Measurements from ENCODE around the gene PPP1R9B.

The PPP1R9B gene

GRCh38 chr17:50186661-50187393 lies 36.4 kb upstream of the PPP1R9B start:
- DNase-seq (ENCODE audit: extremely low read depth, low read depth): peak; percentile 65
- TF ChIP-seq CTCF (IDR thresholded peaks at IDR 0.05; ENCODE audit: low read depth, low read length): no peak

GRCh38 chr17:50185631-50186471 lies 35.4 kb upstream of the PPP1R9B start:
- no peak for TF ChIP-seq CTCF (IDR thresholded peaks at IDR 0.05; ENCODE audit: low read depth, low read length)
- no peak for DNase-seq (ENCODE audit: extremely low read depth, low read depth)

GRCh38 chr17:50184611-50185398 lies 34.3 kb upstream of the PPP1R9B start:
- no peak for DNase-seq (ENCODE audit: extremely low read depth, low read depth)
- no peak for TF ChIP-seq CTCF (IDR thresholded peaks at IDR 0.05; ENCODE audit: low read depth, low read length)

GRCh38 chr17:50184064-50184463 lies 33.6 kb upstream of the PPP1R9B start:
- TF ChIP-seq CTCF (IDR thresholded peaks at IDR 0.05; ENCODE audit: low read depth, low read length): peak; percentile 35
- DNase-seq (ENCODE audit: extremely low read depth, low read depth): no peak

GRCh38 chr17:50183421-50183994 lies 33.0 kb upstream of the PPP1R9B start:
- no peak for DNase-seq (ENCODE audit: extremely low read depth, low read depth)
- no peak for TF ChIP-seq CTCF (IDR thresholded peaks at IDR 0.05; ENCODE audit: low read depth, low read length)

GRCh38 chr17:50182783-50183420 lies 32.4 kb upstream of the PPP1R9B start:
- no peak for TF ChIP-seq CTCF (IDR thresholded peaks at IDR 0.05; ENCODE audit: low read depth, low read length)
- DNase-seq (ENCODE audit: extremely low read depth, low read depth): no peak
